ENCODE data around the gene PAM16. TPM values are rescaled to one million over a fixed set of nuclear protein-coding genes. Genes with fewer than 3 reads are reported as not detected.

Gene PAM16
- total and polyA plus RNA-seq, 9 of the 15 experiments (the other 6 are each of a cell fraction or from before 2014, with no cell fraction given), result 38.7 to 273 (median 79.3) TPM

DNA sequence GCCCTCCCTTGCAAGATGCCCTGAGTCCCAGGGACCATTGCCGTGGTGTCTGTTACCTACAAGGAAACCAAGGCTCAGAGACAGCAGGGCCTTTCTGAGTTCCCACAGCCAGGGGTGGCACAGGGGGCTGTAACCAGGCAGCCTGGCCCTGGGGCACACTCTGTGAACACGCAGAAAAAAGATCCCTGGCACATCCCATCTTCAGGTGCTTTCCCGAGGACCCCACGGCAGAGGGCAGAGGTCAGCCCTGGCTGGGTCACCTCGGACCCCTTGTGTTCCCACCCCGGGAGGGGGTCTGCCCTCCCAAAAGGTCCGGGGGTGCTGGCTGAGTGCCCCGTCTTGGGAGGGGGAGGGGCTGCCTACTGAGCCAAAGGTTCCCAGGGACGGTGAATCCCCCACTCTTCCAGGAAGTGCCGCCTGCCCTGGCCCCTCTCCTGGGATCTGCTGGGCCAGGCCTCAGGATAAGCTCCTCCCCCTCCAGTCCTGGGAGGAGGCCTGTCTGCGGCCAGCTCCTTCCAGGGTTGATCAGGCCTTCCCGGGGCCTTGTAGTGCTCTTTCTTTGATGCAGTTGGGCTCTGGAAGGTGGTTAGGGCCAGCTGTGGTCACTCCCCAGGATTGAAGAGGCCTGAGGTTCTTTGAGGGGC, 27.2 kb downstream of the PAM16 start:
- FAIRE-seq (peak; percentile 29), ATAC-seq (peak; percentile 73), DNase-seq (ENCODE audit: extremely low read depth in 1 of 4, low spot score in 3 of 4) (peak; percentile 52 to 67 (median 57))
- in situ Hi-C loops (cut with MboI), result loop anchor here (10.0 kb wide), 2 partner anchors 119 to 339 kb away; no protein-coding TSS in a partner anchor
- H4K20me1 ChIP-seq (replicated peaks; ENCODE audit: control insufficient read depth, insufficient read depth, low read length), result peaks cover 9% of the 10 kb centered on the region
- CTCF ChIA-PET (ENCODE audit: low intra/inter-chr PET ratio), result no interaction called here
- H3K27ac ChIP-seq (ENCODE audit: extremely low read depth, low read depth, low read length), result peak overlapping the region; percentile 28; the same call in 1 of the 3 replicates
- H3K4me1 ChIP-seq (replicated peaks in 1 of 2; ENCODE audit: control insufficient read depth in 2 of 2, insufficient read depth in 2 of 2, low read length in 2 of 2), result peaks cover 7 to 84% of the 10 kb centered on the region in 2 experiments
- WGBS (ENCODE audit: insufficient coverage, low coverage, missing lambda C conversion rate), result 28% methylated on average over 10 of the region's 12 CpGs
- intact Hi-C loops (cut with micrococcal nuclease), result no loop called here
- H3K36me3 ChIP-seq (ENCODE audit: control insufficient read depth, insufficient read depth, low read length), result no peaks in the 10 kb centered on the region
- BruUV-seq (replicated peaks), result no TSS peak
- H3K9me3 ChIP-seq (replicated peaks; ENCODE audit: control insufficient read depth, insufficient read depth, low read depth, low read length), result no peaks in the 10 kb centered on the region
- H3K9ac ChIP-seq (ENCODE audit: insufficient read depth in 1 of 2, low read depth in 2 of 2, low read length in 2 of 2), result 0 out of 4 replicates have a peak overlapping the region, but pooled peaks of 1 of the 2 experiments have one; percentile 54
- H3K9me1 ChIP-seq (ENCODE audit: control insufficient read depth, insufficient read depth, low read length), result no peaks in the 10 kb centered on the region
- peaks cover 14% of the 10 kb centered on the region; the same call in 2 of the 3 replicates for H3K79me2 ChIP-seq (ENCODE audit: control insufficient read depth, insufficient read depth, low read length)
- no peaks in the 10 kb centered on the region for H3K27me3 ChIP-seq (ENCODE audit: control insufficient read depth in 2 of 2, insufficient read depth in 2 of 2, low read length in 2 of 2)
- H3K4me2 ChIP-seq (ENCODE audit: insufficient read depth, low read length), result no peak overlapping the region
- no peak overlapping the region for H2AFZ ChIP-seq (ENCODE audit: low read depth, low read length)
- POLR2A ChIA-PET, result interaction anchor here (0.6 to 1.1 kb wide), 4 partner anchors 16 to 63 kb away, joined by 3 to 6 read pairs (median 4); no protein-coding TSS in a partner anchor
- H3K4me3 ChIP-seq, result no peak overlapping the region
- TF ChIP-seq, protein P1, sequence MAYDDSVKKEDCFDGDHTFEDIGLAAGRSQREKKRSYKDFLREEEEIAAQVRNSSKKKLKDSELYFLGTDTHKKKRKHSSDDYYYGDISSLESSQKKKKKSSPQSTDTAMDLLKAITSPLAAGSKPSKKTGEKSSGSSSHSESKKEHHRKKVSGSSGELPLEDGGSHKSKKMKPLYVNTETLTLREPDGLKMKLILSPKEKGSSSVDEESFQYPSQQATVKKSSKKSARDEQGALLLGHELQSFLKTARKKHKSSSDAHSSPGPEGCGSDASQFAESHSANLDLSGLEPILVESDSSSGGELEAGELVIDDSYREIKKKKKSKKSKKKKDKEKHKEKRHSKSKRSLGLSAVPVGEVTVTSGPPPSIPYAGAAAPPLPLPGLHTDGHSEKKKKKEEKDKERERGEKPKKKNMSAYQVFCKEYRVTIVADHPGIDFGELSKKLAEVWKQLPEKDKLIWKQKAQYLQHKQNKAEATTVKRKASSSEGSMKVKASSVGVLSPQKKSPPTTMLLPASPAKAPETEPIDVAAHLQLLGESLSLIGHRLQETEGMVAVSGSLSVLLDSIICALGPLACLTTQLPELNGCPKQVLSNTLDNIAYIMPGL (CRISPR knock-in tag; IDR thresholded peaks at IDR 0.05), result no peak
- TF ChIP-seq FOXJ2 (tag; IDR thresholded peaks at IDR 0.05) (no peak), MCM2 (IDR thresholded peaks at IDR 0.05; ENCODE audit: low read depth) (no peak), BRF1 (IDR thresholded peaks at IDR 0.05; ENCODE audit: borderline replicate concordance, extremely low read depth, insufficient read length) (no peak), HOXB6 (CRISPR knock-in tag; IDR thresholded peaks at IDR 0.05; ENCODE audit: borderline replicate concordance) (no peak), RBM14 (IDR thresholded peaks at IDR 0.05; ENCODE audit: borderline replicate concordance, insufficient read depth, low read depth, low read length) (no peak), ZBTB7A (IDR thresholded peaks at IDR 0.05; ENCODE audit: borderline replicate concordance, control insufficient read depth, low read depth, low read length) (peak; percentile 33; the same call in 1 of the 2 replicates), NFIX (CRISPR knock-in tag; IDR thresholded peaks at IDR 0.05; ENCODE audit: low read depth) (no peak), SAFB2 (IDR thresholded peaks at IDR 0.05; ENCODE audit: borderline replicate concordance, low read depth, low read length, severe bottlenecking) (no peak), MAZ (CRISPR knock-in tag; conservative IDR thresholded peaks at IDR 0.05 in 1 of 2, IDR thresholded peaks at IDR 0.05 in 1 of 2) (0 out of 4 replicates have a peak, but pooled peaks of 1 of the 2 experiments have one; percentile 20), ZFX (CRISPR knock-in tag; IDR thresholded peaks at IDR 0.05) (peak; percentile 55), SUPT5H (IDR thresholded peaks at IDR 0.05) (no peak), ZNF133 (CRISPR knock-in tag; IDR thresholded peaks at IDR 0.05) (no peak)
- TF ChIP-seq, protein P2, sequence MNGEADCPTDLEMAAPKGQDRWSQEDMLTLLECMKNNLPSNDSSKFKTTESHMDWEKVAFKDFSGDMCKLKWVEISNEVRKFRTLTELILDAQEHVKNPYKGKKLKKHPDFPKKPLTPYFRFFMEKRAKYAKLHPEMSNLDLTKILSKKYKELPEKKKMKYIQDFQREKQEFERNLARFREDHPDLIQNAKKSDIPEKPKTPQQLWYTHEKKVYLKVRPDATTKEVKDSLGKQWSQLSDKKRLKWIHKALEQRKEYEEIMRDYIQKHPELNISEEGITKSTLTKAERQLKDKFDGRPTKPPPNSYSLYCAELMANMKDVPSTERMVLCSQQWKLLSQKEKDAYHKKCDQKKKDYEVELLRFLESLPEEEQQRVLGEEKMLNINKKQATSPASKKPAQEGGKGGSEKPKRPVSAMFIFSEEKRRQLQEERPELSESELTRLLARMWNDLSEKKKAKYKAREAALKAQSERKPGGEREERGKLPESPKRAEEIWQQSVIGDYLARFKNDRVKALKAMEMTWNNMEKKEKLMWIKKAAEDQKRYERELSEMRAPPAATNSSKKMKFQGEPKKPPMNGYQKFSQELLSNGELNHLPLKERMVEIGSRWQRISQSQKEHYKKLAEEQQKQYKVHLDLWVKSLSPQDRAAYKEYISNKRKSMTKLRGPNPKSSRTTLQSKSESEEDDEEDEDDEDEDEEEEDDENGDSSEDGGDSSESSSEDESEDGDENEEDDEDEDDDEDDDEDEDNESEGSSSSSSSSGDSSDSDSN (IDR thresholded peaks at IDR 0.05; ENCODE audit: borderline replicate concordance in 1 of 2, low read depth in 2 of 2, low read length in 2 of 2), result 0 out of 4 replicates have a peak, but pooled peaks of 1 of the 2 experiments have one; percentile 31

Data from K562 (cell line).